ENCODE data around the gene C16orf90. TPM values are rescaled to one million over a fixed set of nuclear protein-coding genes. Genes with fewer than 3 reads are reported as not detected.

The C16orf90 gene, protein sequence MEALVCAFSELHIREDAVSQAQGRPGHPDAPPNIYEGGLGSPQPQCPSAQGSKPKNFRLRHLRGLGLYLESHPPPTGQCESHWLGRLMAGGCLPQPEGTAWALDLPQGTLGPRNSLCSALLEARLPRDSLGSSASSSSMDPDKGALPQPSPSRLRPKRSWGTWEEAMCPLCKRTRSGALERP
- total RNA-seq (ENCODE audit: low replicate concordance): not detected in 2 replicates

DNA sequence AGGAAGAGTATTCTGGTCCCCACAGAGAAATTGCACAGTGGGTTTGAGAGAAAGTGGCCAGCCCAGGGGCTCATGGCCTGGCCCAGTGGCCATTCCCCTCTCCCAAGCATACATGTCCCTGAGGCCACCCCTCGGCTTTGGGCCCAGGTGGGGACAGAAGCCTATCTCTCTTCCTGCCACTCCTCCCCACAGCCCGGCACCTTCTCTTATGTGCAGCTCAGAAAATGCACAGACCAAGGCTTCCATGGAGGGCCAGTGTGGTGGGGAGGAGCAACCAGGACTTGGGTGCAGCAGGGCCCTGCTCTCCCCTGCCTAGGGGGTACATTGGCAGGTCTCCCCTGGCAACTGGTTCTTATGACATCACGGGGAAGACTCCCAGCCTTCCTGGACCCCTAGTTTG, at the start of gene C16orf90:
C16orf90 (minus strand) TSS at position 314 of the 400 bp plus-strand sequence; CDS start at position 246, 68 bp downstream.
- Histone ChIP-seq H3K79me2 (ENCODE audit: low read depth) (no peaks in the 10 kb centered on the region), H3K9me3 (ENCODE audit: low read depth) (no peaks in the 10 kb centered on the region), H3F3A (ENCODE audit: low read depth) (no peaks in the 10 kb centered on the region), H3K27me3 (peaks cover 6% of the 10 kb centered on the region), H2AFZ (replicated peaks) (no peak within 1 kb of the TSS), H3K4me1 (no peaks in the 10 kb centered on the region), H3K4me3 (no peak within 1 kb of the TSS), H3K36me3 (no peaks in the 10 kb centered on the region), H3K9ac (no peak within 1 kb of the TSS), H4K20me1 (ENCODE audit: low read depth) (no peaks in the 10 kb centered on the region), H3K27ac (no peak within 1 kb of the TSS), H3K4me2 (no peak within 1 kb of the TSS)
- no peak for TF ChIP-seq EZH2 (IDR thresholded peaks at IDR 0.05)
- no peak for TF ChIP-seq EZH2phosphoT487 (IDR thresholded peaks at IDR 0.05)
- DNase-seq (ENCODE audit: low spot score): no peak
- Mint-ChIP-seq H3K36me3 (no peaks in the 10 kb centered on the region), H3K4me1 (no peaks in the 10 kb centered on the region), H3K4me3 (peak within 1 kb of the TSS; percentile 50), H3K9me3 (peaks cover 2% of the 10 kb centered on the region), H3K27ac (no peak within 1 kb of the TSS), H3K27me3 (ENCODE audit: insufficient read depth, low read depth) (peaks cover 4% of the 10 kb centered on the region)

DNA sequence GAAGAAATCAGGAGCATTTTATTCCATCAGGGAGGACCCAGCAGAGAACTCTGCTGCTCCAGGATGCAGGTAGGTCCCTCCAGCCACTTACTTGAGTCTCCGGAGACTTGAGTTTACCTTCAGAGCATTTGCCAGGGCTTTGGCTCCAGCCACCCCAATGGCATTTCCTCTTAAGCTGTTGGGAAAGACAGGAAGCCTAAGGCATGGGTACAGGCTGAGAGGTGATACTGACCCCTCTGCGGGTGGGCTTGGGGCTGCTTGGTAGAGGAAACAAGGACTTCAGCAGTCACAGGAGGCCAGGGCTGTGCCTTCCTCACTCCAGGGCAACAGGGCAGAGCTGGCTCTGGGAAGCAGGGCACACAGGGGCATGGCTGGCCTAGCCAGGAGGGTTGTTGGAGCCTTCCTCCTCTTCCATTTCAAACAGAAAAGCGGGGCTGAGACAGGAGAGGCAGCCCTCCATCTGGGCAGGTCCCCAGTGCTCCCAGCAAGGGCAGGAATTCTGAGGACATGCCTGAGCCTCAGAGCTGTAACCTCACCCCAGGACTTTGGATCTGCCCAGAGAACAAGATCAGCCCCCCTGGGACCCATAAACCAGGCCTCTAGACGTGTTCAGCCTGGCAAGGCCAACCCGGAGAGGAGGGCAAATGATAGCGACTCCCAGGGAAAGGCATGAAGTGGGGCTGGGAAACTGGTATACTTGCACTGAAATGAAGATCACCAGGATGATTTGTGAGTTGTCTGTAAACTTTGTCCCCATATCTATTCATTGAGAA, 47.5 kb upstream of the C16orf90 start:
- H3K4me1 Mint-ChIP-seq: peaks cover 14% of the 10 kb centered on the region
- peaks cover 2% of the 10 kb centered on the region for H3K27me3 Mint-ChIP-seq (ENCODE audit: insufficient read depth, low read depth)
- Histone ChIP-seq H3K27ac (no peak overlapping the region), H2AFZ (replicated peaks) (no peak overlapping the region), H3K4me2 (no peak overlapping the region), H3K36me3 (no peaks in the 10 kb centered on the region), H4K20me1 (ENCODE audit: low read depth) (no peaks in the 10 kb centered on the region), H3K79me2 (ENCODE audit: low read depth) (no peaks in the 10 kb centered on the region), H3K27me3 (no peaks in the 10 kb centered on the region), H3F3A (ENCODE audit: low read depth) (peaks cover 18% of the 10 kb centered on the region), H3K9ac (no peak overlapping the region), H3K4me1 (peaks cover 15% of the 10 kb centered on the region), H3K9me3 (ENCODE audit: low read depth) (no peaks in the 10 kb centered on the region), H3K4me3 (no peak overlapping the region)
- H3K4me3 Mint-ChIP-seq: no peak overlapping the region
- no peak for TF ChIP-seq EZH2phosphoT487 (IDR thresholded peaks at IDR 0.05)
- TF ChIP-seq, protein P1, sequence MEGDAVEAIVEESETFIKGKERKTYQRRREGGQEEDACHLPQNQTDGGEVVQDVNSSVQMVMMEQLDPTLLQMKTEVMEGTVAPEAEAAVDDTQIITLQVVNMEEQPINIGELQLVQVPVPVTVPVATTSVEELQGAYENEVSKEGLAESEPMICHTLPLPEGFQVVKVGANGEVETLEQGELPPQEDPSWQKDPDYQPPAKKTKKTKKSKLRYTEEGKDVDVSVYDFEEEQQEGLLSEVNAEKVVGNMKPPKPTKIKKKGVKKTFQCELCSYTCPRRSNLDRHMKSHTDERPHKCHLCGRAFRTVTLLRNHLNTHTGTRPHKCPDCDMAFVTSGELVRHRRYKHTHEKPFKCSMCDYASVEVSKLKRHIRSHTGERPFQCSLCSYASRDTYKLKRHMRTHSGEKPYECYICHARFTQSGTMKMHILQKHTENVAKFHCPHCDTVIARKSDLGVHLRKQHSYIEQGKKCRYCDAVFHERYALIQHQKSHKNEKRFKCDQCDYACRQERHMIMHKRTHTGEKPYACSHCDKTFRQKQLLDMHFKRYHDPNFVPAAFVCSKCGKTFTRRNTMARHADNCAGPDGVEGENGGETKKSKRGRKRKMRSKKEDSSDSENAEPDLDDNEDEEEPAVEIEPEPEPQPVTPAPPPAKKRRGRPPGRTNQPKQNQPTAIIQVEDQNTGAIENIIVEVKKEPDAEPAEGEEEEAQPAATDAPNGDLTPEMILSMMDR (IDR thresholded peaks at IDR 0.05): no peak
- DNase-seq (ENCODE audit: low spot score): no peak
- H3K27ac Mint-ChIP-seq: no peak overlapping the region
- H3K36me3 Mint-ChIP-seq: peaks cover 7% of the 10 kb centered on the region
- no peaks in the 10 kb centered on the region for H3K9me3 Mint-ChIP-seq

- no peaks in the 10 kb centered on the region for H3K9me3 ChIP-seq (ENCODE audit: low read depth)
- H3K4me3 ChIP-seq: no peak overlapping the region
- Mint-ChIP-seq H3K4me1 (peaks cover 14% of the 10 kb centered on the region), H3K4me3 (no peak overlapping the region), H3K9me3 (no peaks in the 10 kb centered on the region), H3K27ac (peak overlapping the region; percentile 31), H3K36me3 (peaks cover 7% of the 10 kb centered on the region), H3K27me3 (ENCODE audit: insufficient read depth, low read depth) (peaks cover 2% of the 10 kb centered on the region)
- TF ChIP-seq EZH2phosphoT487 (IDR thresholded peaks at IDR 0.05): no peak
- TF ChIP-seq, protein P1 (IDR thresholded peaks at IDR 0.05): no peak
- no peak for TF ChIP-seq EZH2 (IDR thresholded peaks at IDR 0.05)
- H2AFZ ChIP-seq (replicated peaks): no peak overlapping the region
- no peaks in the 10 kb centered on the region for H3K36me3 ChIP-seq
- H3K27me3 ChIP-seq: no peaks in the 10 kb centered on the region
- no peak overlapping the region for H3K27ac ChIP-seq
- H3K79me2 ChIP-seq (ENCODE audit: low read depth): no peaks in the 10 kb centered on the region
- H4K20me1 ChIP-seq (ENCODE audit: low read depth): no peaks in the 10 kb centered on the region
- peaks cover 18% of the 10 kb centered on the region for H3F3A ChIP-seq (ENCODE audit: low read depth)
- no peak overlapping the region for H3K9ac ChIP-seq
- DNase-seq (ENCODE audit: low spot score): peak; percentile 67
- H3K4me2 ChIP-seq: peak overlapping the region; percentile 47
- H3K4me1 ChIP-seq: peaks cover 15% of the 10 kb centered on the region
Measured at GRCh38 chr16:3541527-3542155, 46.4 kb upstream of the C16orf90 start.

Measured in neural progenitor cell (in vitro differentiated cells).